Esophagus squamous epithelium (tissue), 4 donors: Measurements from ENCODE around the gene CXXC5.

Experiments
- CTCF ChIP-seq, 6 experiments: fragments of 450-650 bp in 4 of 6; fragments of 200-600 bp in 2 of 6; sonication (generic) in 2 of 6; IDR thresholded peaks; one replicate each; pipeline ENCODE4 v1.5.1; 2016 to 2019; ENCODE audit warnings: antibody characterized with exemption in 6 of 6, mild to moderate bottlenecking in 4 of 6, moderate library complexity in 4 of 6
- POLR2A ChIP-seq, 4 donors: fragments of 450-650 bp; IDR thresholded peaks; one replicate each; pipeline ENCODE4 v1.6.1; 2017; ENCODE audit warnings: antibody characterized with exemption in 4 of 4, mild to moderate bottlenecking in 4 of 4, moderate library complexity in 3 of 4

GRCh38 chr5:139651043-139651834, 3.1 kb downstream of the CXXC5 start:
- TF ChIP-seq CTCF (IDR thresholded peaks at IDR 0.05), result no peak
- no peak for TF ChIP-seq POLR2A (IDR thresholded peaks at IDR 0.05)
